Measurements from ENCODE around the gene PCSK6.
"Not testable (repeated sequence)": the region's sequence is repeated elsewhere in the genome, so short reads cannot be mapped to it uniquely, and the experiment has no call there.

PCSK6 gene

DNA sequence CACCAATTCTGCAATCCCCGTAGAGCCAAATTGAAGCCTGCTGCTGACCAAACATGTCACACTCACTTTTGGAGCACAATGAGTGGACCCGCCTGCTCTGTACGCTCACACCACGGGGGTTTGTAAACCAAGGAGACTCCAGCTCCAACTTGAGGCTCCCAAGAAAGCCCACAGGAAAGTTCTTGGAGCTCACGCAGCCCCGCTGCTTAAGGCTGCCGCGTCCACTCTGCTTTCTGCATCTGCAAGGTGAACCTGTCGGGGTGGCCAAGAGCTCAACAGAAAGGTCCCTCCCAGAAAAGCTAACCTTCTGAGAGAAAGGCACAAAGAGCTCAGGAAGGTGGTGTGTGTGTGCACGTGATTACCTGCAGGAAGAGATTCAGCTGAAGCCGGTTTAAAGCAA, 94.9 kb downstream of the PCSK6 start:
- DNase-seq, result no peak

DNA sequence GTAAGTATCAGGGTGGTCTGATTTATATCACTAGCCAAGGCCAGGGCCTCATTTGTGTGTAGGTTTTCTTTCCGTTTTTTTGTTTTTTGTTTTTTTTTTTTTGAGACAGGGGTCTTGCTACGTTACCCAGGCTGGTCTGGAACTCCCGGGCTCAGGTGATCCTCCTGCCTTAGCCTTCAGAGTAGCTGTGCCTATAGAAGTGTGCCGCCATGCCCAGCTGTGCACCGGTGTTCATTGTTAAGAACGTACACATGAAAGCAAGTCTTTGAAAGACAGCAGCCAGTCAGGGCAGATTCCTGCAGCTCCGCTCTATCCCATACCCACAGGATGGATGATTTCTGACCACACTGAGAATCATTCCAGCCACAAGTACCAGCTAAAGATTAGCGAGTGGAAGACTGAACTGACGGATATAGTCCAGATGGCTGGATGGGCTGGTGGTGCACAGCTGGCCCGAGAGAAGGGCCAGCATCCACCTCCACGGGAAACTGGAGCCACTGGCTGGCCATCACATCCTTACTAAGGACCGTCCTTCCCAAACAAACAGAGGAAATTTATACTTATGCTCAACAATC, 95.4 kb downstream of the PCSK6 start:
- DNase-seq, result no peak

DNA sequence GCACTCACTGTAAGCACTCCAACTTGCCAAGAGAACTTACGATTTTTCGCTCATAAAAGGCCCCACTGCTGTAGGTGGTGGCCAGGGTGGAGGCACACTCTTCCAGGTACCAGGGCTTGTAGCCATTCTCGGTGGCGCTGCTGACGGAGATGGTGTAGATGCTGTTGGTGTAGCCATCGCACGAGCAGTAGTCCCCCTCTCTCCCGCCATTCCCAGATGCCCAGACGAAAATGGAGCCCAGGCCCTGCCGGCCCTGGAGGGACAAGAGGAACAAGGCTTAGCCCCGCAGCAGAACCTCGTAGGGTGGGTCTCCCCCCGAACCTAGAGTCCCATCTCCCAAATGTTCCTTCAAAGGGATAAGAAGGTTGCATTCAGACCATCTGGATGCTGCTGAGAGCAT, 96.3 kb downstream of the PCSK6 start:
- no peak for DNase-seq

DNA sequence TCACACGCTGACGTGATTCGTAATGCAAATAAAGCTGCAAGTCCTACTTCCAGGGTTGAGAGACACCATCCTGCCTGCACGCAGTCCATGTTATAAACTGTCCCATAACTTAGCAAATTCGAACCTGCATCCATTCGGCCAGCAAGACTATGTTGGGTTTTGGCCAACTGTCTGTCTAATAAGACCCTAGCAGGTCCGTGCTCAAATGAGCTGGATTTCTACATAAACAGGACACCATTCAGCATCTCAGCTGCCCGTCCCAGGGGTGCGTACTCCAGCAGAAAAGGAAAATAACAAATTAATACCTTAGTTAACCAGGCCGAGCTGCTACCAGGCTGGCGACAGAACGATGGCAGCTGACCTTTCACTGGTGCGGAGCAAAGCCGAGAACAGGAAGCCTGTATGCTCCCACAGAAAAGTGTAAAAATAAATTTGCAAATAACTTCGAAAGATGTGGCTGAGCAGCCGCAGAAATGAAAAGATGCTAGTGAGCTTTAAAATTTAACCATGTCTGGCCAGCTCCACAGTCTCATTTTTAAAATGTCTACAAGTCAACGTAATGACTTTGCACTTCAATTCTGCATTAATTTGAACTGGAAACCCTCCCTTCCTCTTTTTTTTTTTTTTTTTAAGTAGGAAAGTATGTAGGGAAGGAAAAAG, 97.4 kb downstream of the PCSK6 start:
- no peak for DNase-seq

DNA sequence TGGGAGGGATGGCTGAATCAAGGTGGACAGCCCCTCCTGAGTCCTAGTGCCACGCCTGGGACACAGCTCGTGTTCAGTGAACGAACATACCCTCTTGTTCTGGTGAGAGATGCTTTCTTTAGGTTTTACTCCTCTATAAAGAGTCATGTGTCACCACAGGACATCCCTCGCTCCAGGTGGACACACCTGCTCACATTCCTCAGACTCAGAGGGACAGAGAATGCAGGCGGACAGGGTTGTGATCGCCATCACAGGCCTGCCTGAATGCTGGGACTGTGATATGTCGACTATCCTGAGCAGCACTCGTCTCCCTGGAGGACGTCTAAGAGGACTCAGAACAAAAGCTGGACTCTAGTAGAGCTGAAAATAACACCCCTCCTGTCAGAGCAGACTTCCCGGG, 98.1 kb downstream of the PCSK6 start:
- no peak for DNase-seq

DNA sequence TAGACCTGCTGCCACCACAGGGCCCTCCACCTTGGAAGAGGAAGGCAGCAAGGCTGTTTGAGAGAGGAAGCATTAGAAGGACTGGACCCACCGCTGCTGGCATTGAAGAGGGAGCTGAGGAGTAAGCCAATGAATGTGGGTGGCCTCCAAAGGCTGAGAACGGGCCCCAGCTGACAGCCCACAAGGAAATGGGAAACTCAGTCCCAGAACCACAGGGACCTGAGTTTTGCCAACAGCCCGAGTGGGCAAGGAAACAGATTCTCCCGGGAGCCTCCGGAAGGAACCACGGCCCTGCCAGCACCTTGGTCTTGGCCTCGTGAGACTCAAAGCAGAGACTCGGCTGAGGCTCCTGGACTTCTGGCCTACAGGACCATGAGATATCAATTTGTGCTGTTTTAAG, 99.0 kb downstream of the PCSK6 start:
- no peak for DNase-seq

DNA sequence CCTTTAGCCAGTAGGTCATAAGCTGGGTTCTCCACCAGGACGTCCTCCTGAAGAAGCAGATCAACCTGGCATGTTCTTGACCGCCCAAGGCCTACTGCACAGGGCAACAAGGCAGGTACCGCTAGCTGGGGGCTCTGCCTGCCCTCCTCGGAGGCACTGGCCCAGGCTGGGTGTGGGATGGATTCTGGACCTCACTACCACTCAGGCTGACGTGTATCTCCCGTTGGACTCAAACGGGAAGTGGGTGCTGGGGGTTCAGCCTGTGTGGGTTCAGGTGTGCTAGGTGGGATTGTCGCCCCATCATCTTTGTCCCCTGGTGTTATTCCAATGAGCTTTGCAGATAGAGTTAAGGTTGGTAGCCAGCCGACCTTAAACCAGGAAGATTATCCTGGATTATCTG, 99.4 kb downstream of the PCSK6 start:
- no peak for DNase-seq

DNA sequence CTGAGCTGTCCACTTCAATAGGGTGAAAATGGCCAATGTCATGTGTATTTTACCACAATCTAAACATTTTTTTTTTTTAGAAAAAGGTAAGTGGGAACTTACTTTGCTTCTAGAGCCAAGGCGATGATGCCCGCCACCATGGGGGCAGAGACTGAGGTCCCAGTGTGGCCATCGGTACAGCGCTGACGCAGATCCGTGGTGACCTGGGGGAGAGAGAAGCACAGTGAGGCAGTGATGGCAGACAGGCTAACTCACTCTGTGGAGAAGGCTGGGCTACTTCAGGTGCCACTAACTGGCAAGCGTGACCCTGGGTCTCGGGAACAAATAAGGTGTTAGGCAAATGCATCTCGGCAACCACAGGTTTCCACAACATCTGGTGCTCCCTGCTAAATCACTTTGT, 100.1 kb downstream of the PCSK6 start:
- no peak for DNase-seq

DNA sequence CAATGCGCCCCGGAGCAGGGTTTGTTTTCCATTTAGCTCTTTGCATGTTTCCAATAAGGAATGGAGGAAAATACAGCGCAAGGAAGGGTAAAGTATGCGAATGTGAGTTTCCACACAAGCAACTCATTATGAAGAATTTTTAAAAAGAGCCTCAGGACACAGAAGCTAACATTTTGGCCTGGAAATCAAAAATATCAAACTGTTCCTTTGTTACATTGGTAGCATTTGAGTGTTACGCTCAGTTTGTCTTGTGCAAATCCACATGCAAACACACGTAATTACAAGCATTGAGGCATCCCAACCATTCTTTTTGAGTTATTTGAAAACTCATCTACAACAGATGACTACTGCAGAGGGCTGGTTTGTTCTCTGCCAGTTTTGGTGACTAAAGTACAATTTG, 101.5 kb downstream of the PCSK6 start:
- no peak for DNase-seq

DNA sequence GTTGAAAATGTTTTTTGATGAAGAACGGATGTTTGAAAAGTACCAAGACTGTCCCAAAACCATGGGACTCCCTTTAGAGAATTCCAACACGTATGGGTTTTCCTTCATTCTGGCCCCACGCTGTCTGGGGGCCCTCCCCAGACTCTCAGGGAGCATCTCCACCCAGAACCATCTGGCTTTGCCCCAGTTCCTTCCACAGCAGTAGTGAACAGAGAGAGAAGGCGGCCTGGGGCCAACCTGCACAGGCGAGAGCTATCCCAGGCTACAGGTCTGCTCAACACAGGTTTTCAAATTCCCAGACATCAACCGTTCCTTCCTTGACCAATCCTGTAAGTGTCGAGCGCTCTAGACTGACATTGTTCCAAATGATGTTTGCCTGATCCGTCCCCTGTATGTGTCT, 101.9 kb downstream of the PCSK6 start:
- DNase-seq, result no peak

DNA sequence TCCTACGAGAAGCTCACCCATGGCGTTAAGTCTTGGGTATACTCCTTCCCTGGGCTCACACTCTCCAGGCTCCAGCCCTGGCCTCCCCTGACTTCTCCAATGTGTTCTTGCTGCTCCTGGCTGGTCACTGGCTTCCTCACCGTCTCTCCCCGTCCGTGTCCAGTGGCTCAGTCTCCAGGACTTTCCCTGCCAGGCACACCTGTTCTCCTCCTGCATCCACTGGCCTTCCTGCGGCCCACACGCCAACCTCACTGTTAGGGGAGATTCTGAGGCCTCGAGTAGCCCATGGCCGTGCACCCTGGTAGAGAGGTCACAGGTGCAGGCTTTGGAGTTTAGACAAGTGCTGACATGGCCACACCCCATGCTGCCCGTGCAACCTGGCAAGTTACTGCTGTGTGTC, 102.5 kb downstream of the PCSK6 start:
- DNase-seq, result no peak

DNA sequence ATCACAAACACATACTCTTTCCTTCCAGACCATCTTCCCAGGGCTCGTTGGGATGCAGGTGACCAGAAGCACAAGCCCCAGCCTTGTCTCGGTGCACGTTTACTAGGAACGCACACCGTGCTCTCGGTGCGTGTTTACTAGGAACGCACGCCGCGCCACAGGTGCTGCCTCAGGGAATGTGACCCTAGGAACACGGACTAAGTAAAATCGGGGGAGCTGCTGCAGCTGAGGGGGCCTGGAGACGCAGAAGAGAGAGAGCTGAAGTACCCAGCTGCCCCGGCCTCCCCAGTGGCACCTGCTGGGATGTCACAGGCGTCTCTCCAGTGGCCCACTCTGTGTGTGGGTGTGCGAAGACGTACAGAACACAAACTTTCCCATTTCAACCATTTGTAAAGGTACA, 103.5 kb downstream of the PCSK6 start:
- DNase-seq, result no peak

DNA sequence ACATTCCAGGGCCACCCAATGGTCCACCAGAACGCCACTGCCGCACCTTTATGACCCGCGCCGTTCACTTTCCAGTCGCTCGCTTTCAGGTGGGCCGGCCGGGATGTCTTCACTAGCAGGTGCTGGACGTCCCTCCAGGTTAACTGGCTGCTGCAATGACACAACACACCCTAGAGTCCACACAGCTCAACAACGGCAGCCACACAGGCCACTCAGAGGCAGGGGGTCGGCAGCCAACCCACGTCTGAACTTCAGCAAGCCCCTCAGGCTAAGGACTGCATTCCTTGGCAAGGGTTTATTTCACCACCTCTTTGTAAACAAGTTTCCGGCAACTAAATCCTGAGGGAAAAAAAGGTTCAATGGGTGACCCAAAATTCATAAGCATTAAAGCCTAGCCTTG, 105.2 kb downstream of the PCSK6 start:
- no peak for DNase-seq

DNA sequence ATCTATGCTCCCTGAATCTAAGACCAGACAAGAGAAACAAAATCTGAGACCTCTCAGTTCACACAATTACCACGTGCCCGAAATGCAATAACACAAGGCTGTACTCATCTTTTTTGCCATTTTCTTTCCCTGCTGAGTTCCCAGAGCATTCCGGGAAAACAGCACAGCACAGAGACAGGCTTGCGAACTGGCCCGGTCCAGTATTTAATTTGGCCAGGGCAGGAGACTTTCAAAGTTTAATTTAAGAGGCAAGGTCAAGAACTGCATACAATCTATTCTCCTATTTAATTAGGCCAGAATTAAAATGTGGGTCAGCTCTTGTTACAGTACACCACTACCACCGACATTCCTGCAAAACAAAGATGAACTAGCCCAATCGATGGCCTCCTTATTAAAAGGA, 107.0 kb downstream of the PCSK6 start:
- DNase-seq, result no peak

DNA sequence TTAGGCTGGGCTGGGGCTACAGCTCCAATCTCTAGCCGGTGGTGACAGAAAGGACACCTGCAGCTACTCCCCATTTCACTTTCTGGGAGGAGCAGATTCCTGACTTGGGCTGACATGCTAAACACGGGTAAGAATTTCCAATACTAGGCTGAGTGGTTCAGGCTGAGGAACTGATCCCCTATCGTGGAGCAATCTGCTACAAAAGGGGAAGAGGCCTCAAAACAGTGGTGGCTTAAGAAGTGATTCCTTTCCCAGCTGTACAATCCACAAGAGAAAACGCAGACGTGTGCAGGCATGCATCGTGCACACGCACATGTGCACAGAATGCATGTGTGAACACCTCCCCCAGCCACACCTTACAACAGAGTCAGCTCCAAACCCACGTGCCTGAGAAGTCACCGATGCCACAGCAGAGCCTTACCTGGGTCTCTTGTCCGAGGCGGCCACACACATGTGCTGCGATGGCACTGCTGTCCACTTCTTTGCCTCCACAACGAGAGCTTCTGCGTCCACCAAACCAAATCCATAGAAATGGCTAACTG, 107.8 kb downstream of the PCSK6 start:
- no peak for DNase-seq

DNA sequence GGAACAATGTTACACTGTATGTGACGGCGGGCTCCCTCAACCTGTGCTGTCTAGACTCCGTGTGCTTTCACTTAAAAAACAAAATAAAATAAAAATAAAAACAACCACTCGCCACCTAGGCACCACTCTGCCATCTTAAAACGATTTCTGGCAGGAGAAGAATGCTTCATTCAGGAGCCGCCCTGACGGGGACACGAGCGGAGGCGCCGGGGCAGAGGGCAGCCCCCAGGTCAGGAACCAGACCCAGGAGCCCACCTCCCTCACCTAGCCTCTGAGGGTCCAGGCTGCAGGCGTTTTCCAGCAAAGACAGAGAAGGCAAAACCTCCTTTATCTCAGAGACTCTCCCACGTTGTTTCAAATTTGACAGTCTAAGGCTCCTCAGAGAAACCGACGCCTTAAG, 109.4 kb downstream of the PCSK6 start:
- DNase-seq, result no peak

DNA sequence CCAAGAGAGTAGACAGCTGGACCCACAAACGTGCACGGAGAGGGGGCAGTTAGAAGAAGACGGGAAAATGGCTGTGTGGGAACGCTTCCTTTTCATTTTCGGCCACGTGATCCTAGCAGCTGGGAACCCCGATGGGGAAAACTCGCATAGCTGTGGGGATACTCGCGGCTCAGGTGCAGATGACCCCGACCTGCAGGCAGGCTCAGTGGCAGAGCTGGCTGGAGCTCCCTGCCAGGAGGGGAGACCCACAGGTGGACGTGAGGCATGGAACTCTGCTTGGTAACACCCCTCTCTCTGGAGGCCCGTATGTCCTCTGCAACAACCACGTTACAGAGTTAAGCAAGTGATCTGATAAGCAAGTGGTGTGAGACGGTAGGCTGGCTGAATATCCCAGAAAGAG, 109.9 kb downstream of the PCSK6 start:
- DNase-seq, result no peak

DNA sequence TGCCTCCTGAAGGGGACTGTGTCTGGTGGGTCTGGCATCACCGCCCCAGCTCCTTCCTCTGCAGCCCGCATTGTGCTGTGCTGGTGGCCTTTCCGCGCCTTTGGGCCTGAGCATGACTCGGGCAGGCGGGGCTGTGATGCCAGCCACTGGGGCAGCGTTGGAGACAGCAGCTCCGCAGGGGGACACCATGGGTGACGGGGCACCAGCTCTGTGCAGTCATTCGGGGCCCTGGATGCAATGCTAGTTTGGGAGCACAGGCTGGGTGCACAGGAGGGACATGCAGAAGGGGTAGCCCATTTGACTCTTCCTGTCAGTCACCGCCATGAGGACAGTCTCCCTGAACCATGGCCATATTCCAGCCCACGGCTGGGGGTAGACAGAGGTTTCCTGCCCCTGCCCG, 110.6 kb downstream of the PCSK6 start:
- DNase-seq, result no peak

DNA sequence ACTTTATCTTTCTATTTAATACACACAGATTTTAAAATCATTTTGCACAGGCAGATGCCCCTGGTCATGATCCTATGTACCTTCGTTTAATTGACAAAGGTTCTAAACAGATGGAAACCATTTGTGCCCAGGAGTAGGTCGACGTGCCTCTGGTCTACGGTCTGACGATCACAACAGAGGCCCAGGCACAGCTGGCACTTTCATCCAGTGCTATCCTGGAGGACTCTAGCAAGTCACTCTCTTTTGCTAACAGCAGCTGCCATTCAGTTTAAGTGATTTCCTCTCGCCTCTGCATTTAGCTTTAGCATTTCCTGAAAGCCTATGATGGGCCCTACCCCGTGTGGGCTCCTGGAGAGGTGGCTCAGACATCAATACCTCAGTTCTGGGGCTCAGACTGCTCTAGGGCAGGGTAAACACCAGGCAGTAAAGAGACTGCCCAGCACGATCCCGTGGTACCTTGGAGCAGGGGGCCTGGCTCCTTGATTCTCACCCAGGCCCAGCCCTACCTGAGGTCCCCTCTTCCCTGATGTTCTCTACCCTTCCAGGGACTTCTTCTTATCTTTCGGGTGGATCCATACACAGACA, 111.2 kb downstream of the PCSK6 start:
- DNase-seq, result no peak

DNA sequence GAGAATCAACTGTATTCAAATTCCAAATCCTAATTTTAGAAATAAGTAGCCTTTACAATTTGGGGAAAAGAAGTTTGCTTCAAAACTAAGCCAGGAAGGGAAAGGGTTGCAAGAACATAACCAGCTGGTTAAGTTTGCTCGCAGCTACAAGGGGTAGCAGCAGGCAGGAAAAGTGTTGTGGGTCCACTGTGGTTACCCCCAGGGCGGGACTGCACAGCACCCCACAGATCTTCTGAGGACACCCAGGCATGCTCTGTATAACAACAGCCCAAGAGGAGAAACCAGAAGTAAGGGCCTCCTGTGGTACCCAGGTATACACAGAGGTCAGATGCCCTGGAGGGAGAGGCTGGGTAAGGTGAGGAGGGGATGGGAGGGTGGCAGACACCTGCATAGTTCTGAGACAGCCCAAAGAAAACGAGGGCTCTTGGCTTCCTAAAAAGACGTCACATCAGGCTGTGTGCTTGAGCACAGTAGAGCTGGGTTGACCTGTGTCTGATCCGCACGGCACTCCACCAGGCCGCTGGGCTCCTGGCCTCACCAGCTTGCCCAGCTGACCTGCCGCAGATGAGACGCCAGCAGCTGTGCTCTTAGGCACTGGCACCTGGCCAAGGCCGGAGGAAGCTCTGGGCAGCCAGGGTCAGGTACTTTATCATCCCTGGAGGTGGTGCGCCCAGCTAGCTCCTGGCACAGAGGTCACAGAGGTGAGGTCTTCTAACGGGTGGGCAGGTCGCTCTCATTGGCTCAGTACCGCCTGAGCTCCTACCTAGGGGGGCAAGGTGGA, 112.7 kb downstream of the PCSK6 start:
- DNase-seq, result no peak

DNA sequence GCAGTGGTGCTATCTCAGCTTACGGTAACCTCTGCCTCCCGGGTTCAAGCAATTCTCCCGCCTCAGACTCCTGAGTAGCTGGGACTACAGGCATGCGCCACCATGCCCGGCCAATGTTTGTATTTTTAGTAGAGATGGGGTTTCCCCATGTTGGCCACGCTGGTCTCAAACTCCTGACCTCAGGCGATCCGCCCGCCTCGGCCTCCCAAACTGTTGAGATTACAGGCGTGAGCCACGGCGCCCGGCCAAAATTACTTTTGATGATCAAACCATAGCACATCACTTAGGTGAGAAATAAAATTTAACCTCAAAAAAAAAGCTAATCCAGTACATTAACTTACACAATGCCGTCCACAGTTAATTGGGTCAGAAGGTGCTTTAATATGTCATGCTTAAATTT, 114.5 kb downstream of the PCSK6 start:
- DNase-seq, result not testable (repeated sequence)

DNA sequence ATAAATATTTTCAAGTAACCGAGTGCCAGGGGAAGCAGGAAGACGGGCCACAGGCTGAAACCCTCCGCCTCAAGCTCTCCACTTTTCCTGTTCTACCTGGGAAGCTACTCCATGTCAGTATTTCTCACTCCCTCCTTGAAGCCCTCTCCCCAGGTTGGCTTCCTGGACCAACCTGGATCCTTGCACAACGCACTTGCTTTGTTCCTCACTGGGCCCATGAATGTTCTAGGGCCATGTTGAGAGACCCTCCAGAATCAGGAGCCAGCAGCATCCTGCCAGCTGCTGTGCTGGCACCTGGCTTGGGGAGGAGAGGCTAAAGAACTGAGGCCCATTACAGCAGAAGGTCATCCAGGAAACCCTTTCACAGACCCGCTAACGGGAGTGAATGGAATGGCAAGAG, 115.2 kb downstream of the PCSK6 start:
- no peak for DNase-seq

DNA sequence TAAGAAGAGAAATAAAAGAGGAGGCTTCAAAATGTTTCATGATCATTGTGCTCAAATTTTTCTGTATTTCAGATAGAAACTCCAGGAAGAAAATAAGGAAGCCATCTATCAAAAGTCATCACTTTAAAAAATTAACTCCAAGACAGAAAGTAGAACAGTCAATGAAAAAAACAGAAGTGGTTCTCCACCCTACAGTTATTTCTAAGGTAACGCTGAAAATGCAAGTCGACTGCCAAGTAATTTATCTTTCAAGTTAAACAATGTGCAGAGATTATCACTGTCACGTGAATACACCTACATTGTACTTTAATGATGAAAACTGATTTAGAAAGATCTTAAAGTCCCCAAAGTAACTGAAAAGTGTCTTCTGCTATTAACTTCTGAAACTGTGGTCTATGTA, 115.9 kb downstream of the PCSK6 start:
- DNase-seq, result no peak

DNA sequence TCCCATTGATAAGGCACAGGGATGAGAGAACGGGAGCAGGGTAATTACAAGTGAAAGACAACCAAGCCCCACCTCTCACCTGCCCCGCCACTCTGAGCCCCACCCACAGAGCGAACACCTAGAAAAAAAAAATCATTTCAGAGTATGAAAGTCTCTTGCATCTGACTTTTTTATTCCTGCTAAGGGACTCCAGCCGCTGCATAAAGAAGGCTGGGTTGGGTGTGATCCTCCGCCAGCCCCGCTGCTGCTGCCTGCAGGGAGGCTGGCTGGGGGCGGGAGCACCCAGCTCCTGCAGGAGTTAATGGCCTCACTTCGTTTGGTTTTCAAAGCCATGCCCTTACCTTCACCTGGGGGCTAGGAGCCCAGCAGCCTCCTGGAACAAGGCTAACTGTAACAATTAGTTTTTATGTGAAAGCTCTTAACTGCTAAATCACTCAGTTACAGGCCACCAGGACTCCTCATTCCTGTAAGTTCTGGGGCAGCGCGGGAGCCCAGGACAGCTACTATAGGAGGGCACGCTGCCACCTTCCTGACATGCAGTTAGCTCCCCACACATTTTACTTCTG, 116.5 kb downstream of the PCSK6 start:
- no peak for DNase-seq
